HUES64 (cell line): Measurements from ENCODE around the gene MRPL9.
A peak's percentile ranks its signal among the peaks of the same experiment; 100 is the strongest.

Source experiments
- H3K27ac ChIP-seq: 2 replicates; pipeline ENCODE4 v1.7.0; 2013; ENCODE audit warnings: low read depth, low read length, inconsistent platforms
- H3K27me3 ChIP-seq: 2 replicates; pipeline ENCODE4 v1.6.1; 2013; ENCODE audit warnings: mild to moderate bottlenecking, low read length; ENCODE audit not compliant: insufficient read depth
- H3K36me3 ChIP-seq: 2 replicates; pipeline ENCODE4 v1.6.1; 2013; ENCODE audit warnings: mild to moderate bottlenecking, low read length; ENCODE audit not compliant: insufficient read depth
- H3K4me1 ChIP-seq: 2 replicates; pipeline ENCODE4 v1.6.1; 2013; ENCODE audit warnings: mild to moderate bottlenecking, low read length, moderate library complexity; ENCODE audit not compliant: insufficient read depth
- H3K4me3 ChIP-seq: 2 replicates; pipeline ENCODE4 v1.5.1; 2013; ENCODE audit warnings: mild to moderate bottlenecking, low read length, moderate library complexity
- H3K9ac ChIP-seq: 2 replicates; pipeline ENCODE4 v1.6.1; 2013; ENCODE audit warnings: mild to moderate bottlenecking, low read depth, low read length
- H3K9me3 ChIP-seq: 2 replicates; pipeline ENCODE4 v1.6.1; 2013; ENCODE audit warnings: low read depth, low read length; ENCODE audit not compliant: insufficient read depth
- WGBS: fragments of 150-250, 120-280 bp; methylation state at CpG from one replicate; pipeline ENCODE4 v1.1.7; 2013; ENCODE audit warnings: missing lambda C conversion rate; 5-methylcytosine and 5-hydroxymethylcytosine counted together

The MRPL9 gene

DNA sequence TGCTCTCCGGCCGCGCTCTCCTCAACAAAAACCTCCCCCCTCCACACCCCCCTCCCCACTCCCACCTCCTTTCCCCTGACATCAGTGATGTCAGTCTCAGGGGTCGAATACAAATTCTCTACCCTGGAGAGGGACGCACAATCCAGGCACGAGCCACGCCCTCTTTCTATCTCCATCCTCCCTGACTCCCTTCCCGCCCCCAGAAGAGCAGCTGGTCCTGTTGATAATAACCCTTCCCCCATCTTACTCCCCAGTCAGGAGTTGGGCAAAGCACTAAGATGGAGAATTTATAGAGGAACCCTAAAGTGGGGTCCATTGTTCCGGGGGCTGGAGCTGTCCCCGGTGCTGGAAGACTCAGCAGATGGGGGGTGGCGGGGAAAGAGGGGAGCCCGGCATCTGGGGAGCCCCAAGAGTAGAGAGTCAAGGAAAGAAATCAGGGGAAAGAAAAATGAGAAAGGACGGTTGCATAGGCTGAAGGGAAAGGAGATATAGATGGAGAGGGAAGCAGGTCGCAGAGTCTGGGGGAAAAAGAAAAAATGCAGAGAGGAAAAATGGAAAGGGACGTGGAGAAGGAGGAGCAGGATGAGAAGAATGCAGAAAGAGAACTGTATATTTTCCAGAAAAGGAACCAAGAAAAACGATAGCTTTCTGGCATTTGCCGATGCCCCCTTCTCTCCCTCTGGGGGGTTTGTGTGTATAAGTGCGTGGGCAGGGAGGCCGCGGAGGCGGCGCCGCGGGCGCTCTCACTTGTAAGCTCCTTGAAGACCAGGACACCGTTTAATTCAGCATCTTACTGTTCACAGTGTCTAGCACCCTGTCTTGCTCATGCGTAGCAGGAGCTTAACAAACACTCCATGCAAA is 46.3 kb downstream of the MRPL9 start, which contains the start of gene CELF3:
CELF3 (minus strand) TSS at position 33 of the 861 bp plus-strand sequence. CDS start 783 bp downstream, outside the sequence.
- Histone ChIP-seq H3K9ac (no peak within 1 kb of the TSS), H3K27me3 (peaks cover 50% of the 10 kb centered on the region)
- 4% methylated on average over 27 of the region's 27 CpGs for WGBS

GRCh38 chr1:151716405-151716762 is 46.9 kb downstream of the MRPL9 start:
- Histone ChIP-seq H3K27me3 (peaks cover 44% of the 10 kb centered on the region), H3K27ac (no peak overlapping the region), H3K36me3 (no peaks in the 10 kb centered on the region), H3K4me3 (peak overlapping the region; percentile 51), H3K4me1 (peaks cover 6% of the 10 kb centered on the region; the same call in 1 of the 2 replicates), H3K9me3 (no peaks in the 10 kb centered on the region), H3K9ac (no peak overlapping the region)
- under 1% methylated on average over 11 of the region's 11 CpGs for WGBS

More for the DNA sequence above, 46.3 kb downstream of the MRPL9 start, which contains the start of gene CELF3:
- no peaks in the 10 kb centered on the region for H3K9me3 ChIP-seq
- peak within 1 kb of the TSS; percentile 87 for H3K27ac ChIP-seq
- peaks cover 6% of the 10 kb centered on the region; the same call in 1 of the 2 replicates for H3K4me1 ChIP-seq
- no peaks in the 10 kb centered on the region for H3K36me3 ChIP-seq
- H3K4me3 ChIP-seq = peak within 1 kb of the TSS; percentile 51

GRCh38 chr1:151715726-151716404 is 47.4 kb downstream of the MRPL9 start:
- no peaks in the 10 kb centered on the region for H3K36me3 ChIP-seq
- H3K9me3 ChIP-seq = no peaks in the 10 kb centered on the region
- H3K27me3 ChIP-seq = peaks cover 42% of the 10 kb centered on the region
- 30% methylated on average over 17 of the region's 17 CpGs for WGBS
- peak overlapping the region; percentile 51 for H3K4me3 ChIP-seq
- no peak overlapping the region for H3K27ac ChIP-seq
- H3K4me1 ChIP-seq = peaks cover 3% of the 10 kb centered on the region; the same call in 1 of the 2 replicates
- H3K9ac ChIP-seq = no peak overlapping the region

- 69% methylated on average over 9 of the region's 10 CpGs for WGBS
- no peak overlapping the region for H3K27ac ChIP-seq
- no peaks in the 10 kb centered on the region for H3K9me3 ChIP-seq
- peaks cover 34% of the 10 kb centered on the region for H3K27me3 ChIP-seq
- H3K36me3 ChIP-seq = no peaks in the 10 kb centered on the region
- peaks cover 3% of the 10 kb centered on the region; the same call in 1 of the 2 replicates for H3K4me1 ChIP-seq
- no peak overlapping the region for H3K4me3 ChIP-seq
- no peak overlapping the region for H3K9ac ChIP-seq
Measured at GRCh38 chr1:151714820-151715725, 48.2 kb downstream of the MRPL9 start.

DNA sequence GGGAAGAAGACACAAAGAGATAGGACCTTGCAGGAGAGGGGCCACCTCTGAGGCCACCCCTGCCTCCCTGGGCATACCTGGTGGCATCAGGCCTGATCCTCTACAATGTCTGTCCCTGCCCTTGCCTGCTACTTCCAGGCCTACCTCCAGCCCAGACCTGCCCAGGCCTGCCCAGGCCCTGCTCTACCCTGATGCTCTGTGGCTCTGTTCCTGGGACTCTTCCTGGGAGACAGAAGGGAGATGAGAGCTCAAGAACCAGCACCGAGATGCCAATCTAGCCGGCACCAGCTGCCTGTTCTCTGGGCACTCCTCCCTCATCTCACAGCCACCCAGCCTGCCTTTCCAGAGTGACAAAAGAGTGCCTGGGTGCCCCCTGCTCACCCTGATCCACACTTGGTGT is 49.4 kb downstream of the MRPL9 start:
- WGBS = 83% methylated on average over 2 of the region's 2 CpGs
- Histone ChIP-seq H3K9me3 (no peaks in the 10 kb centered on the region), H3K4me1 (peaks cover 3% of the 10 kb centered on the region; the same call in 1 of the 2 replicates), H3K36me3 (no peaks in the 10 kb centered on the region), H3K27ac (no peak overlapping the region), H3K9ac (no peak overlapping the region), H3K27me3 (peaks cover 22% of the 10 kb centered on the region), H3K4me3 (no peak overlapping the region)

- no peaks in the 10 kb centered on the region for H3K36me3 ChIP-seq
Measured at GRCh38 chr1:151713044-151713443, 50.3 kb downstream of the MRPL9 start.

DNA sequence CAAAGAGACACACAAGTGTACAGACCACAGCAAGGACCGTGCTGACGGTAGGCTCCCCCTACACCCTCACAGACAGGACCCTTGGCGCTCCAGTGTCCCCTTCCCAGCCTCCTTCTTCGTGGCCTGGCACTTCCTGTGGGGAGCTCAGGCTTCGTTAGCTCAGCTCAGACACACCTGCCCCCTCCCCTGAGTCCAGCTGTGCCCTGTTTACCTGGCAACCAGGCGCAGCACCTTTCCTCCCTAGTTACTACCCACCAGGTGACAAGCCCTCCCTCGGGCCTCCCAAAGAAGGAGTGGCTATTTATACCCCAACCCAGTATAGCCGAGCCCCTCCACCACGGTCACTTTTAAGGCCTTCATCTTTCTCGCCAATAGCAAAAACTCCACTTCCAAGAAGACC is 51.3 kb downstream of the MRPL9 start:
- H3K4me1 ChIP-seq = peaks cover 3% of the 10 kb centered on the region; the same call in 1 of the 2 replicates
- 83% methylated on average over 10 of the region's 10 CpGs for WGBS
- peaks cover 3% of the 10 kb centered on the region; the same call in 1 of the 2 replicates for H3K27me3 ChIP-seq
- no peaks in the 10 kb centered on the region for H3K9me3 ChIP-seq
- no peaks in the 10 kb centered on the region for H3K36me3 ChIP-seq
- H3K27ac ChIP-seq = no peak overlapping the region
- H3K4me3 ChIP-seq = no peak overlapping the region
- no peak overlapping the region; the same call in 1 of the 2 replicates for H3K9ac ChIP-seq

More at GRCh38 chr1:151713044-151713443, 50.3 kb downstream of the MRPL9 start:
- Histone ChIP-seq H3K9ac (no peak overlapping the region), H3K4me1 (peaks cover 3% of the 10 kb centered on the region; the same call in 1 of the 2 replicates), H3K4me3 (no peak overlapping the region), H3K27me3 (peaks cover 14% of the 10 kb centered on the region), H3K9me3 (no peaks in the 10 kb centered on the region), H3K27ac (no peak overlapping the region)
- WGBS = 78% methylated on average over 2 of the region's 2 CpGs

DNA sequence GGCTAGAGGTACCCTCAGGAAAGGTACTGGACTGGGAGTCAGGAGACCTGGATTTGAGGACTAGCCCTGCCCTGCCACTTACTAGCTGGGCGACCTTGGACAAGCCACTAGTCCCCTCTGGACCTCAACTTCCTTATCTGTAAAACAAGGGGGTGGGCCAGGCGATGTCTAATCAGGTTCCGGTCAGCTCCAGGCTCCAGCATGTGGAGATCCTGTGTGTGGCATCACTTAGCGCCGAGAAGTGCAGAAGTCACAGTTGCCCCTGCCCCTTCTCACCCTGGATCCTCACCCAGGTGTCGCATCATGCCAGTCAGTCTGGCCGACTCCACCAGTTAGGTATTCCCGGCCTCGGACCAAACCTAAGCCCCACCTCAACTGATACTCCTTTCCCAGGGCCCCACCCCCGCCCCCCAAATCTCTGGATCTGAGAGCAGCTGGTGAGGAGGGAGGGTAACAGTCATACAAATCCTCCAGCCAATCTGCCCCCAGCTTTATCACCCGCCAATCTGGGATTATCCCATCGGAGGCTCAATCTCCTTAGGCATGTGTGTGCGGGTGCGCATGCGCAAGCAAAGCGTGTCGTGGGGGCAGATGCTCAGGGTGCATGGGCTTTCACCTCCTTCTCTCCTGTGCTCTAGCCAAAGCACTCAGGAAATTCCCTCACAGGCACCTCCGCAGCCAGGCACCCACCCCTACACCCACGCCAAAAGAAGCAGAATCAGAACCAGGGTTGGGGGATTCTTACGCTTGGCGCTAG is 52.1 kb downstream of the MRPL9 start:
- no peaks in the 10 kb centered on the region for H3K9me3 ChIP-seq
- H3K4me1 ChIP-seq = peaks cover 3% of the 10 kb centered on the region; the same call in 1 of the 2 replicates
- 0 out of 2 replicates have a peak, but pooled peaks cover 3% of the 10 kb centered on the region for H3K27me3 ChIP-seq
- WGBS = 92% methylated on average over 20 of the region's 21 CpGs
- no peak overlapping the region for H3K4me3 ChIP-seq
- H3K36me3 ChIP-seq = no peaks in the 10 kb centered on the region
- H3K9ac ChIP-seq = no peak overlapping the region
- no peak overlapping the region for H3K27ac ChIP-seq

DNA sequence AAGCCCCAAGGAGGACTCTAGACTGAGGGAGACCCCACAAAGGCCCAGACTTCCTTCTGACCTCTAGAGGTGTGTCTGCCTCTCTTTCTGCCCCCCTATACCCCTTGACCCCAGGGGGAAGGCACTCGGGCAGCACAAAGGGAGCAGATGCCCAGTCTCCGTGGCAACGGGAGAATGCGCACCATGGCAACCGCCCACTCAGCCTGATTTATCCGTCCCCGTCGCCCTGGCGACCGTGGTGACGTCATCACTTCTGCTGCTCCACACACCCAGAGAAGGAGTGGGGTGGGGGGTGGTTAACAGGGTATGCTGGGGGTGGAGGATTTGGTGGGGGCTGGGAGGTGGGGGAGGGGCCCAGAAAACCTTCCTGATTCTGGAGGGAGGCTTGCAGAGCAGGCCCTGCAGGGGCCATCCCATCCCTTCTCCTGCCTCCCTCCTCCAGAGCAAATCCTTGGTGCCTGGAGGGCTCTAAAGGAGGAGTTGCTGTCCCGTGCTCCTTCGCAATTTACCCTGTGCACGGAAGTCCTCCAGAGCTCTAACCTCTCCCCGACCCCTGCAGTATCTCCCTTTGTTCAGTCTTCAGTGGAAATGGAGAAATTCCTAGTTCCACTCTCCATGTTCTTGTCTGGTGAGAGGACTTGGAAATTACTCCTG is 53.0 kb downstream of the MRPL9 start:
- Histone ChIP-seq H3K4me3 (no peak overlapping the region), H3K36me3 (no peaks in the 10 kb centered on the region), H3K9ac (no peak overlapping the region), H3K9me3 (no peaks in the 10 kb centered on the region), H3K4me1 (peaks cover 3% of the 10 kb centered on the region; the same call in 1 of the 2 replicates), H3K27ac (no peak overlapping the region), H3K27me3 (0 out of 2 replicates have a peak, but pooled peaks cover 2% of the 10 kb centered on the region)
- WGBS = 54% methylated on average over 15 of the region's 15 CpGs
